Measurements from ENCODE around the gene RALGAPA2. TPM values are rescaled to one million over a fixed set of nuclear protein-coding genes. Genes with fewer than 3 reads are reported as not detected.

The RALGAPA2 gene
- total and polyA plus RNA-seq, 2 experiments from 2014 or later = 13.1 to 43.4 TPM

DNA sequence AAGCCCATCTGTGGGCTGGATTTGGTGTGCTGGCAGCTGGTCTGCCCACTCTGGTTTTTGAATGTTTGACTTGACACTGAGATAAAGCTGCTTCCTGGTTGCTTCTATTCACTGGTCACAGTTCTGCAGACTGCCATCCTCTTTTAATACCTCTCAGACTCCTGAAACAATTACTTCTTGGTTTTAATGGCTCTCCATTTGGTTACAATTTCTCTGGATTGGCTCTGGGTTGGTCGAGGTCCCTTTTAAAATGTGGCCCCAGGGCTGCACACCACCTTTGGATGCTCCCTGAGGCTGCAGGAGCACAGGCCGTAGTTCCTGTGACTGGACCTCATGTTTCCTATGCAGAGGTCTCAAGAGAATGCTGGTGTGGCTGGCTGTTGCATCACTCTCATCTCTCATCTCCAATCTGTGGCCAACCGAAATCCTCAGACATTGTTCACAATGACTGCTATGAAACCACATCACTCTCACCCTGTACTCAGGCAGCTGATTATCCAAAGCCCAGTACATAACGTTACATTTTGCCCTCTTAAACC is 246.0 kb downstream of the RALGAPA2 start:
- Histone ChIP-seq H4K20me1 (replicated peaks; ENCODE audit: insufficient read depth) (no peaks in the 10 kb centered on the region), H3K4me3 (no peak overlapping the region), H3K27ac (ENCODE audit: low read depth) (no peak overlapping the region), H3K9me2 (ENCODE audit: insufficient read depth) (no peaks in the 10 kb centered on the region), H3F3A (replicated peaks; ENCODE audit: low read depth) (peaks cover 4% of the 10 kb centered on the region; the same call in 1 of the 2 replicates), H3K36me3 (ENCODE audit: insufficient read depth) (no peaks in the 10 kb centered on the region), H2AFZ (no peak overlapping the region), H3K4me1 (ENCODE audit: insufficient read depth) (peaks cover 33% of the 10 kb centered on the region), H3K79me2 (replicated peaks; ENCODE audit: insufficient read depth) (no peaks in the 10 kb centered on the region), H3K27me3 (ENCODE audit: insufficient read depth) (no peaks in the 10 kb centered on the region), H3K4me2 (no peak overlapping the region)
- DNase-seq (ENCODE audit: low spot score) (no peak), ATAC-seq (no peak)
- H3K36me3 Mint-ChIP-seq (ENCODE audit: low read depth) = no peaks in the 10 kb centered on the region; the same call in 2 of the 3 replicates
- H3K4me3 Mint-ChIP-seq = no peak overlapping the region
- TF ChIP-seq STAT1 (IDR thresholded peaks at IDR 0.05; ENCODE audit: unreplicated experiment) (no peak), POLR2AphosphoS5 (IDR thresholded peaks at IDR 0.05; ENCODE audit: low read depth) (no peak), ZNF114 (CRISPR knock-in tag; IDR thresholded peaks at IDR 0.05) (no peak), CREB1 (CRISPR knock-in tag; IDR thresholded peaks at IDR 0.05; ENCODE audit: low read depth) (no peak), REST (IDR thresholded peaks at IDR 0.05; ENCODE audit: unreplicated experiment) (no peak), CTCF (conservative IDR thresholded peaks at IDR 0.05; ENCODE audit: low read depth in 2 of 2) (no peak), ZNF331 (CRISPR knock-in tag; IDR thresholded peaks at IDR 0.05; ENCODE audit: low read depth) (no peak), JUNB (IDR thresholded peaks at IDR 0.05; ENCODE audit: unreplicated experiment) (no peak), NANOG (IDR thresholded peaks at IDR 0.05; ENCODE audit: borderline replicate concordance) (no peak), EZH2 (IDR thresholded peaks at IDR 0.05; ENCODE audit: low read depth, unreplicated experiment) (no peak), EZH2phosphoT487 (IDR thresholded peaks at IDR 0.05; ENCODE audit: unreplicated experiment) (no peak)
- TF ChIP-seq, protein P1, sequence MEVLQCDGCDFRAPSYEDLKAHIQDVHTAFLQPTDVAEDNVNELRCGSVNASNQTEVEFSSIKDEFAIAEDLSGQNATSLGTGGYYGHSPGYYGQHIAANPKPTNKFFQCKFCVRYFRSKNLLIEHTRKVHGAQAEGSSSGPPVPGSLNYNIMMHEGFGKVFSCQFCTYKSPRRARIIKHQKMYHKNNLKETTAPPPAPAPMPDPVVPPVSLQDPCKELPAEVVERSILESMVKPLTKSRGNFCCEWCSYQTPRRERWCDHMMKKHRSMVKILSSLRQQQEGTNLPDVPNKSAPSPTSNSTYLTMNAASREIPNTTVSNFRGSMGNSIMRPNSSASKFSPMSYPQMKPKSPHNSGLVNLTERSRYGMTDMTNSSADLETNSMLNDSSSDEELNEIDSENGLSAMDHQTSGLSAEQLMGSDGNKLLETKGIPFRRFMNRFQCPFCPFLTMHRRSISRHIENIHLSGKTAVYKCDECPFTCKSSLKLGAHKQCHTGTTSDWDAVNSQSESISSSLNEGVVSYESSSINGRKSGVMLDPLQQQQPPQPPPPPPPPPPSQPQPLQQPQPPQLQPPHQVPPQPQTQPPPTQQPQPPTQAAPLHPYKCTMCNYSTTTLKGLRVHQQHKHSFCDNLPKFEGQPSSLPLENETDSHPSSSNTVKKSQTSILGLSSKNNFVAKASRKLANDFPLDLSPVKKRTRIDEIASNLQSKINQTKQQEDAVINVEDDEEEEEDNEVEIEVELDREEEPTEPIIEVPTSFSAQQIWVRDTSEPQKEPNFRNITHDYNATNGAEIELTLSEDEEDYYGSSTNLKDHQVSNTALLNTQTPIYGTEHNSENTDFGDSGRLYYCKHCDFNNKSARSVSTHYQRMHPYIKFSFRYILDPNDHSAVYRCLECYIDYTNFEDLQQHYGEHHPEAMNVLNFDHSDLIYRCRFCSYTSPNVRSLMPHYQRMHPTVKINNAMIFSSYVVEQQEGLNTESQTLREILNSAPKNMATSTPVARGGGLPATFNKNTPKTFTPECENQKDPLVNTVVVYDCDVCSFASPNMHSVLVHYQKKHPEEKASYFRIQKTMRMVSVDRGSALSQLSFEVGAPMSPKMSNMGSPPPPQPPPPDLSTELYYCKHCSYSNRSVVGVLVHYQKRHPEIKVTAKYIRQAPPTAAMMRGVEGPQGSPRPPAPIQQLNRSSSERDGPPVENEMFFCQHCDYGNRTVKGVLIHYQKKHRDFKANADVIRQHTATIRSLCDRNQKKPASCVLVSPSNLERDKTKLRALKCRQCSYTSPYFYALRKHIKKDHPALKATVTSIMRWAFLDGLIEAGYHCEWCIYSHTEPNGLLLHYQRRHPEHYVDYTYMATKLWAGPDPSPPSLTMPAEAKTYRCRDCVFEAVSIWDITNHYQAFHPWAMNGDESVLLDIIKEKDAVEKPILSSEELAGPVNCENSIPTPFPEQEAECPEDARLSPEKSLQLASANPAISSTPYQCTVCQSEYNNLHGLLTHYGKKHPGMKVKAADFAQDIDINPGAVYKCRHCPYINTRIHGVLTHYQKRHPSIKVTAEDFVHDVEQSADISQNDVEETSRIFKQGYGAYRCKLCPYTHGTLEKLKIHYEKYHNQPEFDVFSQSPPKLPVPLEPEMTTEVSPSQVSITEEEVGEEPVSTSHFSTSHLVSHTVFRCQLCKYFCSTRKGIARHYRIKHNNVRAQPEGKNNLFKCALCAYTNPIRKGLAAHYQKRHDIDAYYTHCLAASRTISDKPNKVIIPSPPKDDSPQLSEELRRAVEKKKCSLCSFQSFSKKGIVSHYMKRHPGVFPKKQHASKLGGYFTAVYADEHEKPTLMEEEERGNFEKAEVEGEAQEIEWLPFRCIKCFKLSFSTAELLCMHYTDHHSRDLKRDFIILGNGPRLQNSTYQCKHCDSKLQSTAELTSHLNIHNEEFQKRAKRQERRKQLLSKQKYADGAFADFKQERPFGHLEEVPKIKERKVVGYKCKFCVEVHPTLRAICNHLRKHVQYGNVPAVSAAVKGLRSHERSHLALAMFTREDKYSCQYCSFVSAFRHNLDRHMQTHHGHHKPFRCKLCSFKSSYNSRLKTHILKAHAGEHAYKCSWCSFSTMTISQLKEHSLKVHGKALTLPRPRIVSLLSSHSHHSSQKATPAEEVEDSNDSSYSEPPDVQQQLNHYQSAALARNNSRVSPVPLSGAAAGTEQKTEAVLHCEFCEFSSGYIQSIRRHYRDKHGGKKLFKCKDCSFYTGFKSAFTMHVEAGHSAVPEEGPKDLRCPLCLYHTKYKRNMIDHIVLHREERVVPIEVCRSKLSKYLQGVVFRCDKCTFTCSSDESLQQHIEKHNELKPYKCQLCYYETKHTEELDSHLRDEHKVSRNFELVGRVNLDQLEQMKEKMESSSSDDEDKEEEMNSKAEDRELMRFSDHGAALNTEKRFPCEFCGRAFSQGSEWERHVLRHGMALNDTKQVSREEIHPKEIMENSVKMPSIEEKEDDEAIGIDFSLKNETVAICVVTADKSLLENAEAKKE (CRISPR knock-in tag; IDR thresholded peaks at IDR 0.05) = no peak
- TF ChIP-seq, protein P2, sequence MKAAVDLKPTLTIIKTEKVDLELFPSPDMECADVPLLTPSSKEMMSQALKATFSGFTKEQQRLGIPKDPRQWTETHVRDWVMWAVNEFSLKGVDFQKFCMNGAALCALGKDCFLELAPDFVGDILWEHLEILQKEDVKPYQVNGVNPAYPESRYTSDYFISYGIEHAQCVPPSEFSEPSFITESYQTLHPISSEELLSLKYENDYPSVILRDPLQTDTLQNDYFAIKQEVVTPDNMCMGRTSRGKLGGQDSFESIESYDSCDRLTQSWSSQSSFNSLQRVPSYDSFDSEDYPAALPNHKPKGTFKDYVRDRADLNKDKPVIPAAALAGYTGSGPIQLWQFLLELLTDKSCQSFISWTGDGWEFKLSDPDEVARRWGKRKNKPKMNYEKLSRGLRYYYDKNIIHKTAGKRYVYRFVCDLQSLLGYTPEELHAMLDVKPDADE (IDR thresholded peaks at IDR 0.05) = no peak
- H3K27me3 Mint-ChIP-seq (ENCODE audit: insufficient read depth, low read depth, poor library complexity) = no peaks in the 10 kb centered on the region
- no peak overlapping the region for H3K27ac Mint-ChIP-seq
- no peaks in the 10 kb centered on the region; the same call in 2 of the 3 replicates for H3K9me3 Mint-ChIP-seq
- peaks cover 57% of the 10 kb centered on the region for H3K4me1 Mint-ChIP-seq
